ENCODE data around the gene KLHL36.

The KLHL36 gene

GRCh38 chr16:84630009-84630408 lies 18.3 kb upstream of the KLHL36 start:
- Histone ChIP-seq H3K4me3 (ENCODE audit: low read length, poor library complexity, severe bottlenecking) (no peak overlapping the region), H3K9me3 (ENCODE audit: insufficient read depth, low read depth, low read length) (no peaks in the 10 kb centered on the region), H3K79me2 (ENCODE audit: insufficient read depth, low read length) (no peaks in the 10 kb centered on the region), H3K27me3 (ENCODE audit: insufficient read depth, low read length, poor library complexity, severe bottlenecking) (no peaks in the 10 kb centered on the region), H4K20me1 (ENCODE audit: insufficient read depth, low read length, poor library complexity, severe bottlenecking) (no peaks in the 10 kb centered on the region), H3K4me1 (ENCODE audit: insufficient read depth, low read length, poor library complexity, severe bottlenecking) (no peaks in the 10 kb centered on the region), H3K36me3 (ENCODE audit: insufficient read depth, low read length) (no peaks in the 10 kb centered on the region), H3K9ac (ENCODE audit: low read depth, low read length, poor library complexity, severe bottlenecking) (no peak overlapping the region), H3F3A (ENCODE audit: low read depth) (no peaks in the 10 kb centered on the region), H3K4me2 (ENCODE audit: low read depth, low read length, poor library complexity, severe bottlenecking) (no peak overlapping the region), H3K9me2 (replicated peaks; ENCODE audit: low read depth, low read length) (no peaks in the 10 kb centered on the region), H2AFZ (ENCODE audit: low read length) (no peak overlapping the region)
- TF ChIP-seq EZH2phosphoT487 (IDR thresholded peaks at IDR 0.05; ENCODE audit: borderline replicate concordance): no peak
- no peak for TF ChIP-seq CTCF (conservative IDR thresholded peaks at IDR 0.05; ENCODE audit: low read length)

GRCh38 chr16:84630446-84631152 lies 17.7 kb upstream of the KLHL36 start:
- Histone ChIP-seq H2AFZ (ENCODE audit: low read length) (no peak overlapping the region), H3K9ac (ENCODE audit: low read depth, low read length, poor library complexity, severe bottlenecking) (no peak overlapping the region)

GRCh38 chr16:84631153-84631466 lies 17.2 kb upstream of the KLHL36 start:
- Histone ChIP-seq H3K36me3 (ENCODE audit: insufficient read depth, low read length) (no peaks in the 10 kb centered on the region), H4K20me1 (ENCODE audit: insufficient read depth, low read length, poor library complexity, severe bottlenecking) (no peaks in the 10 kb centered on the region), H3K4me2 (ENCODE audit: low read depth, low read length, poor library complexity, severe bottlenecking) (no peak overlapping the region), H3K9me3 (ENCODE audit: insufficient read depth, low read depth, low read length) (no peaks in the 10 kb centered on the region), H3K79me2 (ENCODE audit: insufficient read depth, low read length) (no peaks in the 10 kb centered on the region), H3F3A (ENCODE audit: low read depth) (no peaks in the 10 kb centered on the region), H3K27me3 (ENCODE audit: insufficient read depth, low read length, poor library complexity, severe bottlenecking) (no peaks in the 10 kb centered on the region), H3K4me3 (ENCODE audit: low read length, poor library complexity, severe bottlenecking) (no peak overlapping the region), H3K9ac (ENCODE audit: low read depth, low read length, poor library complexity, severe bottlenecking) (no peak overlapping the region), H2AFZ (ENCODE audit: low read length) (no peak overlapping the region), H3K9me2 (replicated peaks; ENCODE audit: low read depth, low read length) (no peaks in the 10 kb centered on the region), H3K4me1 (ENCODE audit: insufficient read depth, low read length, poor library complexity, severe bottlenecking) (no peaks in the 10 kb centered on the region)
- TF ChIP-seq CTCF (conservative IDR thresholded peaks at IDR 0.05; ENCODE audit: low read length): no peak
- TF ChIP-seq EZH2phosphoT487 (IDR thresholded peaks at IDR 0.05; ENCODE audit: borderline replicate concordance): no peak

More at GRCh38 chr16:84630446-84631152, 17.7 kb upstream of the KLHL36 start:
- no peaks in the 10 kb centered on the region for H3F3A ChIP-seq (ENCODE audit: low read depth)
- no peaks in the 10 kb centered on the region for H3K4me1 ChIP-seq (ENCODE audit: insufficient read depth, low read length, poor library complexity, severe bottlenecking)
- no peaks in the 10 kb centered on the region for H4K20me1 ChIP-seq (ENCODE audit: insufficient read depth, low read length, poor library complexity, severe bottlenecking)
- no peaks in the 10 kb centered on the region for H3K9me3 ChIP-seq (ENCODE audit: insufficient read depth, low read depth, low read length)
- H3K27me3 ChIP-seq (ENCODE audit: insufficient read depth, low read length, poor library complexity, severe bottlenecking): no peaks in the 10 kb centered on the region
- H3K4me3 ChIP-seq (ENCODE audit: low read length, poor library complexity, severe bottlenecking): no peak overlapping the region
- H3K9me2 ChIP-seq (replicated peaks; ENCODE audit: low read depth, low read length): no peaks in the 10 kb centered on the region
- no peak for TF ChIP-seq EZH2phosphoT487 (IDR thresholded peaks at IDR 0.05; ENCODE audit: borderline replicate concordance)
- TF ChIP-seq CTCF (conservative IDR thresholded peaks at IDR 0.05; ENCODE audit: low read length): no peak
- no peaks in the 10 kb centered on the region for H3K79me2 ChIP-seq (ENCODE audit: insufficient read depth, low read length)
- no peaks in the 10 kb centered on the region for H3K36me3 ChIP-seq (ENCODE audit: insufficient read depth, low read length)
- H3K4me2 ChIP-seq (ENCODE audit: low read depth, low read length, poor library complexity, severe bottlenecking): no peak overlapping the region

Measured in Loucy (cell line).